Measurements from ENCODE around the gene ATP2C2. TPM values are rescaled to one million over a fixed set of nuclear protein-coding genes. Genes with fewer than 3 reads are reported as not detected.

The ATP2C2 gene
- total RNA-seq, 1 experiment from 2014 or later = 20.3 TPM

- Histone ChIP-seq H3K4me3 (replicated peaks in 1 of 2; ENCODE audit: low read depth in 1 of 2, low read length in 2 of 2) (no peak overlapping the region), H3K27me3 (ENCODE audit: insufficient read depth, low read length) (no peaks in the 10 kb centered on the region), H2AFZ (ENCODE audit: low read depth, low read length, poor library complexity, severe bottlenecking) (no peak overlapping the region), H4K20me1 (ENCODE audit: insufficient read depth) (no peaks in the 10 kb centered on the region), H3K9me2 (ENCODE audit: insufficient read depth) (no peaks in the 10 kb centered on the region), H3K9ac (ENCODE audit: low read length) (no peak overlapping the region), H3K4me2 (ENCODE audit: low read length) (no peak overlapping the region), H3K4me1 (ENCODE audit: control insufficient read depth in 1 of 2, insufficient read depth in 2 of 2, low read length in 2 of 2) (peaks cover 0 to 9% of the 10 kb centered on the region in 2 experiments; a peak in 2 of 4 replicates), H3K79me2 (ENCODE audit: insufficient read depth, low read length) (no peaks in the 10 kb centered on the region), H3K9me3 (ENCODE audit: control insufficient read depth in 1 of 2, insufficient read depth in 1 of 2, low read depth in 1 of 2, low read length in 2 of 2) (no peaks in the 10 kb centered on the region), H3K27ac (ENCODE audit: low read depth, low read length) (no peak overlapping the region), H3K36me3 (ENCODE audit: control insufficient read depth in 1 of 2, insufficient read depth in 2 of 2, low read length in 2 of 2) (peaks cover 13% of the 10 kb centered on the region in 2 experiments; a peak in 2 of 4 replicates)
- POLR2A ChIA-PET = no interaction called here
- TF ChIP-seq, protein P1, sequence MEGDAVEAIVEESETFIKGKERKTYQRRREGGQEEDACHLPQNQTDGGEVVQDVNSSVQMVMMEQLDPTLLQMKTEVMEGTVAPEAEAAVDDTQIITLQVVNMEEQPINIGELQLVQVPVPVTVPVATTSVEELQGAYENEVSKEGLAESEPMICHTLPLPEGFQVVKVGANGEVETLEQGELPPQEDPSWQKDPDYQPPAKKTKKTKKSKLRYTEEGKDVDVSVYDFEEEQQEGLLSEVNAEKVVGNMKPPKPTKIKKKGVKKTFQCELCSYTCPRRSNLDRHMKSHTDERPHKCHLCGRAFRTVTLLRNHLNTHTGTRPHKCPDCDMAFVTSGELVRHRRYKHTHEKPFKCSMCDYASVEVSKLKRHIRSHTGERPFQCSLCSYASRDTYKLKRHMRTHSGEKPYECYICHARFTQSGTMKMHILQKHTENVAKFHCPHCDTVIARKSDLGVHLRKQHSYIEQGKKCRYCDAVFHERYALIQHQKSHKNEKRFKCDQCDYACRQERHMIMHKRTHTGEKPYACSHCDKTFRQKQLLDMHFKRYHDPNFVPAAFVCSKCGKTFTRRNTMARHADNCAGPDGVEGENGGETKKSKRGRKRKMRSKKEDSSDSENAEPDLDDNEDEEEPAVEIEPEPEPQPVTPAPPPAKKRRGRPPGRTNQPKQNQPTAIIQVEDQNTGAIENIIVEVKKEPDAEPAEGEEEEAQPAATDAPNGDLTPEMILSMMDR (IDR thresholded peaks at IDR 0.05 in 2 of 3, conservative IDR thresholded peaks at IDR 0.05 in 1 of 3; ENCODE audit: borderline replicate concordance in 1 of 3, insufficient read depth in 1 of 3, low read depth in 2 of 3, low read length in 2 of 3) = no peak
- TF ChIP-seq ZFX (IDR thresholded peaks at IDR 0.05) = no peak
- TF ChIP-seq EZH2 (IDR thresholded peaks at IDR 0.05) = no peak
- TF ChIP-seq YY1 (IDR thresholded peaks at IDR 0.05; ENCODE audit: extremely low read depth, insufficient replicate concordance, low read depth, low read length) = no peak
- no peak for TF ChIP-seq FOSL1 (IDR thresholded peaks at IDR 0.05; ENCODE audit: low read depth)
- TF ChIP-seq ATF3 (IDR thresholded peaks at IDR 0.05) = no peak
- no peak for TF ChIP-seq POLR2AphosphoS5 (IDR thresholded peaks at IDR 0.05; ENCODE audit: low read depth, low read length)
- no peak for TF ChIP-seq CBX3 (IDR thresholded peaks at IDR 0.05; ENCODE audit: low read depth)
- TF ChIP-seq ZNF274 (IDR thresholded peaks at IDR 0.05; ENCODE audit: low read depth, low read length) = no peak
- TF ChIP-seq SIN3A (IDR thresholded peaks at IDR 0.05; ENCODE audit: low read depth) = no peak
- no peak for TF ChIP-seq CEBPB (IDR thresholded peaks at IDR 0.05; ENCODE audit: low read depth)
- TF ChIP-seq JUND (IDR thresholded peaks at IDR 0.05) = no peak
- TF ChIP-seq, protein P2, sequence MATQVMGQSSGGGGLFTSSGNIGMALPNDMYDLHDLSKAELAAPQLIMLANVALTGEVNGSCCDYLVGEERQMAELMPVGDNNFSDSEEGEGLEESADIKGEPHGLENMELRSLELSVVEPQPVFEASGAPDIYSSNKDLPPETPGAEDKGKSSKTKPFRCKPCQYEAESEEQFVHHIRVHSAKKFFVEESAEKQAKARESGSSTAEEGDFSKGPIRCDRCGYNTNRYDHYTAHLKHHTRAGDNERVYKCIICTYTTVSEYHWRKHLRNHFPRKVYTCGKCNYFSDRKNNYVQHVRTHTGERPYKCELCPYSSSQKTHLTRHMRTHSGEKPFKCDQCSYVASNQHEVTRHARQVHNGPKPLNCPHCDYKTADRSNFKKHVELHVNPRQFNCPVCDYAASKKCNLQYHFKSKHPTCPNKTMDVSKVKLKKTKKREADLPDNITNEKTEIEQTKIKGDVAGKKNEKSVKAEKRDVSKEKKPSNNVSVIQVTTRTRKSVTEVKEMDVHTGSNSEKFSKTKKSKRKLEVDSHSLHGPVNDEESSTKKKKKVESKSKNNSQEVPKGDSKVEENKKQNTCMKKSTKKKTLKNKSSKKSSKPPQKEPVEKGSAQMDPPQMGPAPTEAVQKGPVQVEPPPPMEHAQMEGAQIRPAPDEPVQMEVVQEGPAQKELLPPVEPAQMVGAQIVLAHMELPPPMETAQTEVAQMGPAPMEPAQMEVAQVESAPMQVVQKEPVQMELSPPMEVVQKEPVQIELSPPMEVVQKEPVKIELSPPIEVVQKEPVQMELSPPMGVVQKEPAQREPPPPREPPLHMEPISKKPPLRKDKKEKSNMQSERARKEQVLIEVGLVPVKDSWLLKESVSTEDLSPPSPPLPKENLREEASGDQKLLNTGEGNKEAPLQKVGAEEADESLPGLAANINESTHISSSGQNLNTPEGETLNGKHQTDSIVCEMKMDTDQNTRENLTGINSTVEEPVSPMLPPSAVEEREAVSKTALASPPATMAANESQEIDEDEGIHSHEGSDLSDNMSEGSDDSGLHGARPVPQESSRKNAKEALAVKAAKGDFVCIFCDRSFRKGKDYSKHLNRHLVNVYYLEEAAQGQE (IDR thresholded peaks at IDR 0.05; ENCODE audit: low read depth) = no peak
- CTCF ChIA-PET = interaction anchor here (1.2 to 1.8 kb wide), 3 partner anchors 170 to 290 kb away, joined by 3 to 6 read pairs (median 6); no protein-coding TSS in a partner anchor
- intact Hi-C loops (cut with micrococcal nuclease) = no loop called here
- RAD21 ChIA-PET (ENCODE audit: low non-redundant PET in 1 of 2, low total read pairs in 2 of 2, uncharacterized antibody in 2 of 2, unreplicated experiment in 2 of 2) = no interaction called here
- no peak for DNase-seq (ENCODE audit: low read depth, low spot score)
- no TSS peak for BruUV-seq (replicated peaks)
- ATAC-seq = no peak
These were observed 109.3 kb downstream of the ATP2C2 start for GRCh38 chr16:84477661-84478060.

All from HCT116 (cell line).